Measurements from ENCODE around the gene SLC16A8.

The SLC16A8 gene

GRCh38 chr22:38111925-38112355 lies 28.0 kb upstream of the SLC16A8 start:
- Histone ChIP-seq H3K4me1 (ENCODE audit: insufficient read depth, insufficient read length) (peaks cover 13% of the 10 kb centered on the region), H3K9me3 (ENCODE audit: insufficient read depth, low read length) (no peaks in the 10 kb centered on the region), H3K27me3 (ENCODE audit: insufficient read depth, insufficient read length) (no peaks in the 10 kb centered on the region), H3K4me3 (ENCODE audit: insufficient read length, low read depth) (no peak overlapping the region), H3K36me3 (ENCODE audit: insufficient read depth, insufficient read length, low read length) (peaks cover 4% of the 10 kb centered on the region), H3K9ac (ENCODE audit: insufficient read length, low read depth) (no peak overlapping the region)
- no peak for DNase-seq (ENCODE audit: low read depth, low spot score)
- TF ChIP-seq YY1 (IDR thresholded peaks at IDR 0.05; ENCODE audit: insufficient read depth, insufficient read length) (no peak), ZNF274 (IDR thresholded peaks at IDR 0.05; ENCODE audit: low read depth, low read length) (no peak), SUZ12 (IDR thresholded peaks at IDR 0.05; ENCODE audit: extremely low read depth, insufficient read depth, insufficient read length) (no peak)

DNA sequence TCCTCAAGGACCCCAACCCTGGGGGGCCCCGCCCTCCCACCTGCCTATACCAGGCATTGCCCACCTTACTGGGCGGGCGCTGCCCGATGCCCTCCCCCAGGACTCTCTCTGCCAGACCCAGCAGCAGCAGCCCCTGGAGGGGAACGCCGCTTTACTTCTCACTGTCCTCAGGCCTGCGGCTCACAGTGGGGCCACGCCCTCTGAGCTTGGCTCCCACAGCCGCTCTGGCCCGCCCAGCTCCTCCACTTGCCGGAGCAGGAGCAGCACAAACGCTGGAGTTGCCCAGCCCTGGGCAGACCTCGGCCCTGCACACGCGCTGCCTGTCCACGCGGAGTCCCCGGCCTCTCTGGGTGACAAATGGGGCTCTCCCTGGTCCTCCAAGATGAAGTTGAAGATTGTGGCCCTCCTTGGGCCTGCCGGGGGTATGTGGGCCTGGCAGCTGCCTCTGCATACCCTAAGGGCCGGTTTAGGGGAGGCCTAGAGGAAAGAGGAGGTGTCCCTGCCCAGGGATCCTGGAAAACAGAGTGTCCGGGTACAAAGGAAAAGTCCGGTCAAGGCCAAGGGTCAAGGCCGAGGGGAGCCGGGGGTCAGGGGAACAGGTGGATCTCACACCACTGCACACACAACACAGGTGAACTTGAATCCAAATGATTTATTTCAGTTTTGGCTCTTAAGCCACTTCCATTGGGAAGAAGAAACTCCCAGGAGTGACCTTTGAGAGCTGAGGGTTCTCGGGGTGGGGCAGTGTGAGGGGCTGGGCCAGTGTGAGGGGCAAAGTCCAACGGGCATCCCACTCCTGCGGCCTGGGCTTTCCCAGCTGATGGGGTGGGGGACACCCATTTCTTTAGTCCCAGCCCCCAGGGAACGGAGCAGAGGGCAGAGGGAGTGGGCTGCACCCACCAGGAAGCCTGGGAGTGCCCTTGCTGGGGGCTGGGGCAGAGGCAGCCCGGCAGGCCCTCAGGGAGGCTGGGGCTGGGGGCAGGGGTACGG lies 27.2 kb upstream of the SLC16A8 start:
- Histone ChIP-seq H3K4me3 (ENCODE audit: insufficient read length, low read depth) (no peak overlapping the region), H3K36me3 (ENCODE audit: insufficient read depth, insufficient read length, low read length) (peaks cover 4% of the 10 kb centered on the region), H3K4me1 (ENCODE audit: insufficient read depth, insufficient read length) (peaks cover 13% of the 10 kb centered on the region), H3K9ac (ENCODE audit: insufficient read length, low read depth) (no peak overlapping the region), H3K27me3 (ENCODE audit: insufficient read depth, insufficient read length) (no peaks in the 10 kb centered on the region), H3K9me3 (ENCODE audit: insufficient read depth, low read length) (no peaks in the 10 kb centered on the region)
- no peak for DNase-seq (ENCODE audit: low read depth, low spot score)
- TF ChIP-seq ZNF274 (IDR thresholded peaks at IDR 0.05; ENCODE audit: low read depth, low read length) (no peak), SUZ12 (IDR thresholded peaks at IDR 0.05; ENCODE audit: extremely low read depth, insufficient read depth, insufficient read length) (no peak), YY1 (IDR thresholded peaks at IDR 0.05; ENCODE audit: insufficient read depth, insufficient read length) (no peak)

DNA sequence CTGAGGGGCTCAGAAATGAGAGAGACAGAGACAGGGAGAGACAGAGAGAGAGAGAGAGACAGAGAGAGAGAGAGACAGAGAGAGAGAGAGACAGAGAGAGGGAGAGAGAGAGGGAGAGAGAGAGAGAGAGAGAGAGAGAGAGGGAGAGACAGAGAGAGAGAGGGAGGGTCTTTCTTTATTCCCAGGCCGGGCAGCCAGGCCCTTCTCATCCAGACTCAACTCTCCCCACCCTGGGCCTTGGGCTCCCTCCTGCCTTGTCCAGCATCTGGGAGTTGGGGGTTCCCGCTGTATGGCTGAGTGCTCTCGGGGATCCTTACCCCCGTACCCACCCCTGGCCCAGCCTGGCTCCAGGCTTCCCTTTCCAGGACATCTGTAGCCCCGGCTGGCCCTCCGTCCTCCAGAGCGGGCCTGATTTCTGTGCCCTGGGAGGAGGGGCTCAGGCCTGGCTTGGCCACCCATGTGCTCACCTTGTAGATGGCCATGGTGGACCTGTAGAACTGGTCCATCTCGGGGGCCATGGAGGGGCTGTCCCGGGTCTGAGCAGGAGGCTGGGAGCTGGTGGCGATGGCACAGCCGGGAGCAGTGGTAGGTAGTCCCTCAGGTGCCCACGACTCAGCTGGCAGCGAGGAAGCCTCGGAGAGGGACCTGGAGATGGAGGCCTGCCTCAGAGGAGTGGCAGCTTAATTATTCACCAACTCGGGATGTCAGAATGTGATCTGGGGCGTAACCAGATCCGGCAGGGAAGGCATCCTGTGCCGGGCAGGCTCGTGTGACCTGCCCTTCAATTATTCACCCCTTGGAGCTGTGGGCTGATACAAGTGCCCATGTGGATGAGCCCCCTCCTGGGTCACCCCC lies 26.3 kb upstream of the SLC16A8 start, which contains the start of gene BAIAP2L2:
BAIAP2L2 (minus strand) TSS at position 677 of the 855 bp plus-strand sequence; CDS start at position 518, 159 bp downstream.
- Histone ChIP-seq H3K36me3 (ENCODE audit: insufficient read depth, insufficient read length, low read length) (peaks cover 2% of the 10 kb centered on the region), H3K27me3 (ENCODE audit: insufficient read depth, insufficient read length) (no peaks in the 10 kb centered on the region), H3K9me3 (ENCODE audit: insufficient read depth, low read length) (no peaks in the 10 kb centered on the region), H3K9ac (ENCODE audit: insufficient read length, low read depth) (no peak within 1 kb of the TSS), H3K4me1 (ENCODE audit: insufficient read depth, insufficient read length) (peaks cover 13% of the 10 kb centered on the region), H3K4me3 (ENCODE audit: insufficient read length, low read depth) (no peak within 1 kb of the TSS)
- TF ChIP-seq ZNF274 (IDR thresholded peaks at IDR 0.05; ENCODE audit: low read depth, low read length) (no peak), SUZ12 (IDR thresholded peaks at IDR 0.05; ENCODE audit: extremely low read depth, insufficient read depth, insufficient read length) (no peak), YY1 (IDR thresholded peaks at IDR 0.05; ENCODE audit: insufficient read depth, insufficient read length) (no peak)
- DNase-seq (ENCODE audit: low read depth, low spot score) = no peak

GRCh38 chr22:38109371-38110001 lies 25.5 kb upstream of the SLC16A8 start:
- H3K4me1 ChIP-seq (ENCODE audit: insufficient read depth, insufficient read length) = peaks cover 10% of the 10 kb centered on the region
- no peak for DNase-seq (ENCODE audit: low read depth, low spot score)
- H3K9me3 ChIP-seq (ENCODE audit: insufficient read depth, low read length) = no peaks in the 10 kb centered on the region
- no peak for TF ChIP-seq YY1 (IDR thresholded peaks at IDR 0.05; ENCODE audit: insufficient read depth, insufficient read length)
- TF ChIP-seq SUZ12 (IDR thresholded peaks at IDR 0.05; ENCODE audit: extremely low read depth, insufficient read depth, insufficient read length) = no peak
- TF ChIP-seq ZNF274 (IDR thresholded peaks at IDR 0.05; ENCODE audit: low read depth, low read length) = no peak
- no peak overlapping the region for H3K4me3 ChIP-seq (ENCODE audit: insufficient read length, low read depth)
- H3K36me3 ChIP-seq (ENCODE audit: insufficient read depth, insufficient read length, low read length) = no peaks in the 10 kb centered on the region
- H3K9ac ChIP-seq (ENCODE audit: insufficient read length, low read depth) = no peak overlapping the region
- no peaks in the 10 kb centered on the region for H3K27me3 ChIP-seq (ENCODE audit: insufficient read depth, insufficient read length)

GRCh38 chr22:38108561-38109319 lies 24.8 kb upstream of the SLC16A8 start:
- H3K9me3 ChIP-seq (ENCODE audit: insufficient read depth, low read length) = no peaks in the 10 kb centered on the region
- H3K4me3 ChIP-seq (ENCODE audit: insufficient read length, low read depth) = no peak overlapping the region
- DNase-seq (ENCODE audit: low read depth, low spot score) = no peak
- H3K36me3 ChIP-seq (ENCODE audit: insufficient read depth, insufficient read length, low read length) = no peaks in the 10 kb centered on the region
- TF ChIP-seq SUZ12 (IDR thresholded peaks at IDR 0.05; ENCODE audit: extremely low read depth, insufficient read depth, insufficient read length) = no peak
- no peak for TF ChIP-seq ZNF274 (IDR thresholded peaks at IDR 0.05; ENCODE audit: low read depth, low read length)
- TF ChIP-seq YY1 (IDR thresholded peaks at IDR 0.05; ENCODE audit: insufficient read depth, insufficient read length) = no peak
- peaks cover 10% of the 10 kb centered on the region for H3K4me1 ChIP-seq (ENCODE audit: insufficient read depth, insufficient read length)
- no peak overlapping the region for H3K9ac ChIP-seq (ENCODE audit: insufficient read length, low read depth)
- H3K27me3 ChIP-seq (ENCODE audit: insufficient read depth, insufficient read length) = no peaks in the 10 kb centered on the region
